Endothelial cell of umbilical vein (primary cell): ENCODE results near the gene COMMD7. TPM values are rescaled to one million over a fixed set of nuclear protein-coding genes. Genes with fewer than 3 reads are reported as not detected.

Experiments
- BruUV-seq: library from RNA; stranded (reverse); fragments of 400-500 nt; replicated peaks from 2 replicates; lab custom pipeline; 2021; lab: Mats Ljungman, UMichigan
- CTCF ChIA-PET: fragments of 300-600, 350-600 bp; sonication (Branson Sonifier 250); formaldehyde crosslinking; loops from one replicate; lab custom pipeline; 2021; ENCODE audit warnings: antibody characterized with exemption, inconsistent platforms; lab: Charles Lee
- POLR2A ChIA-PET: fragments of 300-600, 350-600 bp; sonication (Branson Sonifier 250); formaldehyde crosslinking; loops from one replicate; lab custom pipeline; 2021; ENCODE audit warnings: antibody characterized with exemption, inconsistent platforms; lab: Charles Lee
- DNase-seq: peaks from one replicate; pipeline ENCODE4 v3.0.0-alpha.2; 2011; ENCODE audit warnings: low read depth, low spot score
- FAIRE-seq: peaks from 2 replicates; lab custom pipeline; 2011; peaks lifted over from hg19 to GRCh38; lab: Jason Lieb, UNC
- H2AFZ ChIP-seq: 2 replicates; pipeline ENCODE4 v1.6.0; 2012; ENCODE audit warnings: low read depth, low read length, control low read depth, inconsistent platforms
- H3K27ac ChIP-seq: 2 replicates; pipeline ENCODE4 v1.5.1; 2011; ENCODE audit warnings: low read depth, mild to moderate bottlenecking, control low read depth, low read length, moderate library complexity; ENCODE audit not compliant: insufficient read depth
- H3K27me3 ChIP-seq, 2 experiments: 2 replicates each; pipeline versions ENCODE4 v1.6.0 to v1.6.1; 2011; ENCODE audit warnings: low read length in 2 of 2, mixed read lengths in 1 of 2; ENCODE audit not compliant: control insufficient read depth in 2 of 2, insufficient read depth in 2 of 2
- H3K36me3 ChIP-seq, 2 experiments: 2 replicates in 1 of 2; 3 replicates in 1 of 2; pipeline ENCODE4 v1.5.1; 2011; ENCODE audit warnings: low read length in 2 of 2, mild to moderate bottlenecking in 1 of 2, moderate library complexity in 1 of 2; ENCODE audit not compliant: control insufficient read depth in 2 of 2, insufficient read depth in 2 of 2; ENCODE audit errors: extremely low read depth in 1 of 2
- H3K4me1 ChIP-seq: 3 replicates; pipeline ENCODE4 v1.5.1; 2011; ENCODE audit warnings: mild to moderate bottlenecking, low read length; ENCODE audit not compliant: control insufficient read depth, insufficient read depth; ENCODE audit errors: extremely low read depth
- H3K4me2 ChIP-seq: 2 replicates; pipeline ENCODE4 v1.6.1; 2011; ENCODE audit warnings: low read length, control low read depth, mixed read lengths; ENCODE audit not compliant: insufficient read depth
- H3K4me3 ChIP-seq, 3 experiments: fragments of 200-600 bp in 1 of 3; sonication (generic), shearing (Covaris generic) in 1 of 3; replicated peaks in 1 of 3; 2 replicates each; pipeline ENCODE4 v1.5.1; 2011 to 2016; ENCODE audit warnings: control low read depth in 3 of 3, low read length in 3 of 3, mild to moderate bottlenecking in 2 of 3, inconsistent platforms in 1 of 3, low read depth in 1 of 3, moderate library complexity in 1 of 3; ENCODE audit not compliant: insufficient read depth in 1 of 3
- H3K79me2 ChIP-seq: 2 replicates; pipeline ENCODE4 v1.6.0; 2012; ENCODE audit warnings: low read length, inconsistent platforms; ENCODE audit not compliant: control insufficient read depth, insufficient read depth
- H3K9ac ChIP-seq: replicated peaks from 2 replicates; pipeline ENCODE3; 2011; ENCODE audit warnings: low read length, control low read depth; ENCODE audit not compliant: insufficient read depth; ENCODE audit errors: extremely low read depth
- H3K9me1 ChIP-seq: replicated peaks from 3 replicates; pipeline ENCODE4 v1.6.0; 2011; ENCODE audit warnings: mild to moderate bottlenecking, low read length; ENCODE audit not compliant: control insufficient read depth, insufficient read depth; ENCODE audit errors: extremely low read depth
- H3K9me3 ChIP-seq: replicated peaks from 2 replicates; pipeline ENCODE4 v1.5.1; 2012; ENCODE audit warnings: low read length, inconsistent platforms; ENCODE audit not compliant: control insufficient read depth, insufficient read depth
- H4K20me1 ChIP-seq: replicated peaks from 2 replicates; pipeline ENCODE3; 2011; ENCODE audit warnings: mild to moderate bottlenecking, low read length; ENCODE audit not compliant: control insufficient read depth, insufficient read depth; ENCODE audit errors: extremely low read depth
- CTCF ChIP-seq, 2 donors: IDR thresholded peaks; 1 replicate in 1 of 2; 2 replicates in 1 of 2; pipeline ENCODE4 v1.5.1; 2011; ENCODE audit warnings: low read length in 2 of 2, mild to moderate bottlenecking in 2 of 2, moderate library complexity in 2 of 2, control low read depth in 1 of 2, inconsistent platforms in 1 of 2, low read depth in 1 of 2; ENCODE audit not compliant: insufficient read depth in 1 of 2; ENCODE audit errors: extremely low read depth in 1 of 2
- EZH2 ChIP-seq: IDR thresholded peaks from 2 replicates; pipeline ENCODE4 v1.6.1; 2012; ENCODE audit warnings: borderline replicate concordance, low read depth, mild to moderate bottlenecking, moderate library complexity, low read length, inconsistent platforms; ENCODE audit not compliant: severe bottlenecking
- FOS ChIP-seq: IDR thresholded peaks from 2 replicates; pipeline ENCODE4 v1.6.1; 2011; ENCODE audit warnings: mild to moderate bottlenecking, low read length, moderate library complexity, borderline replicate concordance; ENCODE audit not compliant: insufficient read depth
- GATA2 ChIP-seq: IDR thresholded peaks from 2 replicates; pipeline ENCODE4 v1.7.0; 2011; ENCODE audit warnings: low read depth, mild to moderate bottlenecking, moderate library complexity, mixed read lengths, low read length; ENCODE audit not compliant: insufficient read length, insufficient read depth
- JUN ChIP-seq: IDR thresholded peaks from 2 replicates; pipeline ENCODE4 v1.6.1; 2011; ENCODE audit warnings: borderline replicate concordance, low read depth; ENCODE audit not compliant: insufficient read length, insufficient read depth
- MAX ChIP-seq: IDR thresholded peaks from 2 replicates; pipeline ENCODE4 v1.6.1; 2011; ENCODE audit not compliant: insufficient read depth, insufficient read length
- MYC ChIP-seq: IDR thresholded peaks from one replicate; pipeline ENCODE4 v1.6.1; 2011; ENCODE audit warnings: mild to moderate bottlenecking, low read depth, low read length
- POLR2A ChIP-seq: IDR thresholded peaks from 2 replicates; pipeline ENCODE4 v1.6.1; 2012; ENCODE audit warnings: low read depth, mild to moderate bottlenecking, control low read depth, low read length
- POLR2AphosphoS5 ChIP-seq: IDR thresholded peaks from 2 replicates; pipeline ENCODE4 v1.6.1; 2012; ENCODE audit warnings: low read depth, mild to moderate bottlenecking, control low read depth, low read length, moderate library complexity; ENCODE audit not compliant: insufficient read depth
- dilution Hi-C: fragments of 300-500 bp; cut with MboI; formaldehyde crosslinking; loops from one replicate; pipeline ENCODE4 v1.15.0; 2019; ENCODE audit warnings: low sequenced_read_pairs; ENCODE audit not compliant: extremely low pct_ligation_motif_present
- intact Hi-C: fragments of 100-400 bp; cut with micrococcal nuclease; formaldehyde crosslinking; loops from one replicate; pipeline ENCODE4 v1.10.0; 2022
- polyA plus RNA-seq, 4 experiments: library from polyadenylated mRNA; depleted of rRNA in 3 of 4; stranded (reverse) in 3 of 4; unstranded in 1 of 4; fragments of >200 nt; gene quantifications; 2 replicates each; pipeline versions ENCODE4 v1.2.1 to v1.2.3, GENCODE V29; 2011 to 2012; ENCODE audit warnings: missing spikeins in 1 of 4
- total RNA-seq: library from RNA; stranded (reverse); gene quantifications from 2 replicates; pipeline ENCODE4 v1.2.3, GENCODE V29; 2021

COMMD7 gene
- total and polyA plus RNA-seq, 2 donors (not counting 3 experiments of a cell fraction or from before 2014, with no cell fraction given): 58.8 to 72.9 TPM

GRCh38 chr20:32780749-32781655 lies 37.7 kb upstream of the COMMD7 start:
- ChIA-PET POLR2A (no interaction called here), CTCF (interaction anchor here (7.7 kb wide), 1 partner anchor 104 kb away, joined by 636 read pairs; the partner anchor contains the start of gene C20orf203)
- no peak for TF ChIP-seq GATA2
- no peak for TF ChIP-seq MYC
- TF ChIP-seq POLR2A: no peak
- no peak for TF ChIP-seq JUN
- TF ChIP-seq POLR2AphosphoS5: no peak
- no peak for TF ChIP-seq MAX
- no peak for TF ChIP-seq CTCF (IDR thresholded peaks at IDR 0.05; ENCODE audit: extremely low read depth in 1 of 2, insufficient read depth in 1 of 2, low read depth in 1 of 2, low read length in 2 of 2)
- TF ChIP-seq EZH2: no peak
- no peak for TF ChIP-seq FOS
- Histone ChIP-seq H3K9ac (no peak overlapping the region), H4K20me1 (no peaks in the 10 kb centered on the region), H3K79me2 (no peaks in the 10 kb centered on the region), H3K36me3 (no peaks in the 10 kb centered on the region), H3K4me2 (no peak overlapping the region), H3K9me3 (no peaks in the 10 kb centered on the region), H3K27me3 (no peaks in the 10 kb centered on the region), H3K27ac (no peak overlapping the region), H3K9me1 (no peaks in the 10 kb centered on the region), H3K4me1 (no peaks in the 10 kb centered on the region), H2AFZ (no peak overlapping the region), H3K4me3 (no peak overlapping the region)
- peak; percentile 40 for FAIRE-seq
- intact Hi-C loops: no loop called here
- no peak for DNase-seq
- no TSS peak for BruUV-seq
- dilution Hi-C loops: no loop called here
